Measurements from ENCODE around the gene ARHGAP1. TPM values are rescaled to one million over a fixed set of nuclear protein-coding genes. Genes with fewer than 3 reads are reported as not detected.

ARHGAP1 gene
- total and polyA plus RNA-seq, 7 donors = 12.5 to 36.1 (median 27.7) TPM

GRCh38 chr11:46637546-46637945 is 62.9 kb downstream of the ARHGAP1 start:
- WGBS, 3 donors = 93 to 97% (median 95%) methylated on average over 5 of the region's 5 CpGs
- TF ChIP-seq CTCF (IDR thresholded peaks at IDR 0.05) = no peak
- intact Hi-C loops (cut with DNase I) = no loop called here
- no peak overlapping the region for H3K4me3 ChIP-seq
- no peak for ATAC-seq
- H3K4me1 ChIP-seq = no peaks in the 10 kb centered on the region
- H3K27ac ChIP-seq = no peak overlapping the region
- no peak for DNase-seq
- no peaks in the 10 kb centered on the region for H3K27me3 ChIP-seq (ENCODE audit: insufficient read depth in 3 of 3, low read length in 2 of 3)
- no peaks in the 10 kb centered on the region for H3K9me3 ChIP-seq
- H3K36me3 ChIP-seq (ENCODE audit: insufficient read depth in 1 of 2, low read depth in 1 of 2) = peaks cover 0 to 50% of the 10 kb centered on the region in 2 donors

- Histone ChIP-seq H3K4me3 (no peak overlapping the region), H3K9me3 (no peaks in the 10 kb centered on the region), H3K27me3 (ENCODE audit: insufficient read depth in 3 of 3, low read length in 2 of 3) (no peaks in the 10 kb centered on the region), H3K4me1 (no peaks in the 10 kb centered on the region), H3K27ac (no peak overlapping the region), H3K36me3 (ENCODE audit: insufficient read depth in 1 of 2, low read depth in 1 of 2) (peaks cover 0 to 69% of the 10 kb centered on the region in 2 donors)
- WGBS, 3 donors = 91 to 94% (median 92%) methylated on average over 5 of the region's 5 CpGs
- DNase-seq (no peak), ATAC-seq (no peak)
- intact Hi-C loops (cut with DNase I) = no loop called here
- no peak for TF ChIP-seq CTCF (IDR thresholded peaks at IDR 0.05)
Measured at GRCh38 chr11:46635557-46636139, 64.8 kb downstream of the ARHGAP1 start.

GRCh38 chr11:46633291-46634217 is 66.9 kb downstream of the ARHGAP1 start:
- ATAC-seq (no peak), DNase-seq (no peak)
- intact Hi-C loops (cut with DNase I) = no loop called here
- H3K4me3 ChIP-seq = no peak overlapping the region
- H3K36me3 ChIP-seq (ENCODE audit: insufficient read depth in 1 of 2, low read depth in 1 of 2) = peaks cover 0 to 74% of the 10 kb centered on the region in 2 donors
- H3K9me3 ChIP-seq = no peaks in the 10 kb centered on the region
- H3K27me3 ChIP-seq (ENCODE audit: insufficient read depth in 3 of 3, low read length in 2 of 3) = no peaks in the 10 kb centered on the region
- 89 to 93% (median 90%) methylated on average over 22 of the region's 22 CpGs for WGBS, 3 donors
- no peak for TF ChIP-seq CTCF (IDR thresholded peaks at IDR 0.05)
- no peaks in the 10 kb centered on the region for H3K4me1 ChIP-seq
- H3K27ac ChIP-seq = no peak overlapping the region

GRCh38 chr11:46632502-46632901 is 67.9 kb downstream of the ARHGAP1 start:
- no peak for TF ChIP-seq CTCF (IDR thresholded peaks at IDR 0.05)
- Histone ChIP-seq H3K4me1 (no peaks in the 10 kb centered on the region), H3K27me3 (ENCODE audit: insufficient read depth in 3 of 3, low read length in 2 of 3) (no peaks in the 10 kb centered on the region), H3K27ac (no peak overlapping the region), H3K9me3 (no peaks in the 10 kb centered on the region), H3K36me3 (ENCODE audit: insufficient read depth in 1 of 2, low read depth in 1 of 2) (peaks cover 0 to 67% of the 10 kb centered on the region in 2 donors), H3K4me3 (no peak overlapping the region)
- no peak for DNase-seq
- WGBS, 3 donors = 92 to 100% (median 96%) methylated on average over 1 of the region's 1 CpG
- no peak for ATAC-seq
- intact Hi-C loops (cut with DNase I) = no loop called here
